GM19238 (cell line): ENCODE data around the gene ITPR2.
A peak's percentile ranks its signal among the peaks of the same experiment; 100 is the strongest.
"Not testable (repeated sequence)": the region's sequence is repeated elsewhere in the genome, so short reads cannot be mapped to it uniquely, and the experiment has no call there.

Source experiments
- DNase-seq: peaks from one replicate; pipeline ENCODE4 v3.0.0; 2011; ENCODE audit warnings: low spot score; ENCODE audit not compliant: insufficient read length

ITPR2 gene

GRCh38 chr12:26832822-26833742 is at the start of gene ITPR2:
Gene ITPR2 (minus strand): TSS chr12:26833194. CDS start chr12:26832781, 413 bp downstream.
- DNase-seq: peak; percentile 99

- no peak for DNase-seq
Observed at GRCh38 chr12:26880625-26881024, 47.6 kb upstream of the ITPR2 start.

- DNase-seq: no peak
Observed at GRCh38 chr12:26878661-26879119, 45.7 kb upstream of the ITPR2 start.

- DNase-seq: no peak
Observed at GRCh38 chr12:26874501-26875296, 41.7 kb upstream of the ITPR2 start.

GRCh38 chr12:26872625-26873024 is 39.6 kb upstream of the ITPR2 start:
- DNase-seq: no peak

- DNase-seq: no peak
Observed at GRCh38 chr12:26871985-26872384, 39.0 kb upstream of the ITPR2 start.

- no peak for DNase-seq
Observed at GRCh38 chr12:26870491-26871419, 37.8 kb upstream of the ITPR2 start.

GRCh38 chr12:26869908-26870459 is 37.0 kb upstream of the ITPR2 start:
- no peak for DNase-seq

- DNase-seq: no peak
Observed at GRCh38 chr12:26869104-26869494, 36.1 kb upstream of the ITPR2 start.

- no peak for DNase-seq
Observed at GRCh38 chr12:26868447-26869103, 35.6 kb upstream of the ITPR2 start.

GRCh38 chr12:26867080-26867479 is 34.1 kb upstream of the ITPR2 start:
- DNase-seq: no peak

- no peak for DNase-seq
Observed at GRCh38 chr12:26863515-26863914, 30.5 kb upstream of the ITPR2 start.

GRCh38 chr12:26862787-26863186 is 29.8 kb upstream of the ITPR2 start:
- not testable (repeated sequence) for DNase-seq

- no peak for DNase-seq
Observed at GRCh38 chr12:26861690-26862089, 28.7 kb upstream of the ITPR2 start.

GRCh38 chr12:26857465-26858176 is 24.6 kb upstream of the ITPR2 start:
- DNase-seq: no peak

GRCh38 chr12:26855337-26855736 is 22.3 kb upstream of the ITPR2 start:
- no peak for DNase-seq

- DNase-seq: no peak
Observed at GRCh38 chr12:26854031-26854390, 21.0 kb upstream of the ITPR2 start.

- DNase-seq: peak; percentile 42
Observed at GRCh38 chr12:26853303-26854030, 20.5 kb upstream of the ITPR2 start.
